Caco-2 (cell line): ENCODE results near the gene KIF13A. TPM values are rescaled to one million over a fixed set of nuclear protein-coding genes. Genes with fewer than 3 reads are reported as not detected.

Experiments used
- BruUV-seq: library from RNA; stranded (reverse); fragments of 400-500 nt; replicated peaks from 2 replicates; lab custom pipeline; 2021; lab: Mats Ljungman, UMichigan
- CTCF ChIA-PET: fragments of 300-600 bp; sonication (Branson Sonifier 250); formaldehyde crosslinking; loops from one replicate; lab custom pipeline; 2022; ENCODE audit warnings: antibody characterized with exemption; lab: Charles Lee
- POLR2A ChIA-PET: fragments of 300-600 bp; sonication (Branson Sonifier 250); formaldehyde crosslinking; loops from one replicate; lab custom pipeline; 2022; ENCODE audit warnings: antibody characterized with exemption; lab: Charles Lee
- DNase-seq, 2 experiments: peaks; one replicate each; pipeline versions ENCODE4 v3.0.0 to v3.0.0-alpha.2; 2020 to 2022
- H3K27me3 ChIP-seq: replicated peaks from 2 replicates; pipeline ENCODE4 v1.6.0; 2011; ENCODE audit warnings: low read length; ENCODE audit not compliant: control insufficient read depth, insufficient read depth
- H3K36me3 ChIP-seq: 2 replicates; pipeline ENCODE4 v1.5.1; 2011; ENCODE audit warnings: low read length; ENCODE audit not compliant: control insufficient read depth, insufficient read depth
- H3K4me1 ChIP-seq: fragments of 250-450 bp; sonication (Bioruptor Pico); 2 replicates; pipeline ENCODE4 v1.5.1; 2020; ENCODE audit warnings: mild to moderate bottlenecking
- H3K4me3 ChIP-seq: 2 replicates; pipeline ENCODE4 v1.5.1; 2011; ENCODE audit warnings: low read depth, mild to moderate bottlenecking, control low read depth, low read length
- H3K9me3 ChIP-seq: fragments of 250-450 bp; sonication (Bioruptor Pico); 2 replicates; pipeline ENCODE4 v1.5.1; 2020; ENCODE audit warnings: mild to moderate bottlenecking, moderate library complexity
- H3K27ac Mint-ChIP-seq: one replicate; pipeline ENCODE4 v1.8.0; 2022; ENCODE audit warnings: mixed read lengths; ENCODE audit not compliant: unreplicated experiment
- H3K27me3 Mint-ChIP-seq: one replicate; pipeline ENCODE4 v1.8.0; 2022; ENCODE audit warnings: mixed read lengths; ENCODE audit not compliant: insufficient read depth, unreplicated experiment
- H3K36me3 Mint-ChIP-seq: one replicate; pipeline ENCODE4 v1.8.0; 2022; ENCODE audit warnings: mild to moderate bottlenecking, mixed read lengths; ENCODE audit not compliant: insufficient read depth, unreplicated experiment
- H3K4me1 Mint-ChIP-seq: one replicate; pipeline ENCODE4 v1.8.0; 2022; ENCODE audit warnings: low read depth, mixed read lengths; ENCODE audit not compliant: unreplicated experiment
- H3K4me3 Mint-ChIP-seq: one replicate; pipeline ENCODE4 v1.8.0; 2022; ENCODE audit warnings: mild to moderate bottlenecking, moderate library complexity, mixed read lengths; ENCODE audit not compliant: unreplicated experiment
- H3K9me3 Mint-ChIP-seq: one replicate; pipeline ENCODE4 v1.8.0; 2022; ENCODE audit warnings: mixed read lengths; ENCODE audit not compliant: unreplicated experiment
- CTCF ChIP-seq, 2 experiments: fragments of 200-600 bp in 1 of 2; IDR thresholded peaks; 1 replicate in 1 of 2; 2 replicates in 1 of 2; pipeline versions ENCODE4 v1.5.1 to v1.8.0; 2011 to 2022; ENCODE audit warnings: antibody characterized with exemption in 1 of 2, control low read depth in 1 of 2, inconsistent platforms in 1 of 2, low read depth in 1 of 2, low read length in 1 of 2, mild to moderate bottlenecking in 1 of 2, moderate library complexity in 1 of 2; ENCODE audit not compliant: insufficient read depth in 1 of 2, severe bottlenecking in 1 of 2, unreplicated experiment in 1 of 2
- intact Hi-C: fragments of 100-400 bp; cut with micrococcal nuclease; formaldehyde crosslinking; loops from one replicate; pipeline ENCODE4 v1.10.0; 2022; ENCODE audit not compliant: unreplicated experiment
- total RNA-seq: library from RNA; stranded (reverse); gene quantifications from 2 replicates; pipeline ENCODE4 v1.2.3, GENCODE V29; 2022

The KIF13A gene
- total RNA-seq, 1 experiment from 2014 or later = 13.8 TPM

- H3K4me1 ChIP-seq = peaks cover 2% of the 10 kb centered on the region
- H3K4me3 Mint-ChIP-seq = no peak overlapping the region
- intact Hi-C loops = no loop called here
- H3K36me3 ChIP-seq = no peaks in the 10 kb centered on the region
- DNase-seq = no peak
- no peak overlapping the region for H3K27ac Mint-ChIP-seq
- TF ChIP-seq CTCF (IDR thresholded peaks at IDR 0.05; ENCODE audit: insufficient read depth in 1 of 2, low read depth in 1 of 2, low read length in 1 of 2, severe bottlenecking in 1 of 2, unreplicated experiment in 1 of 2) = no peak
- POLR2A ChIA-PET = no interaction called here
- no peaks in the 10 kb centered on the region for H3K4me1 Mint-ChIP-seq
- BruUV-seq = no TSS peak
- no peaks in the 10 kb centered on the region for H3K9me3 ChIP-seq
- H3K27me3 ChIP-seq = no peaks in the 10 kb centered on the region
- no peak overlapping the region for H3K4me3 ChIP-seq
- H3K9me3 Mint-ChIP-seq = peaks cover 10% of the 10 kb centered on the region
- H3K27me3 Mint-ChIP-seq = no peaks in the 10 kb centered on the region
- CTCF ChIA-PET = no interaction called here
- H3K36me3 Mint-ChIP-seq = no peaks in the 10 kb centered on the region
Observed at GRCh38 chr6:17730078-17730704, 257.2 kb downstream of the KIF13A start.

- no peaks in the 10 kb centered on the region for H3K27me3 Mint-ChIP-seq
- intact Hi-C loops = no loop called here
- peaks cover 10% of the 10 kb centered on the region for H3K9me3 Mint-ChIP-seq
Observed at GRCh38 chr6:17729223-17730077, 258.0 kb downstream of the KIF13A start.

More at GRCh38 chr6:17729223-17730077, 258.0 kb downstream of the KIF13A start:
- DNase-seq = no peak
- no peaks in the 10 kb centered on the region for H3K36me3 Mint-ChIP-seq
- no peak for TF ChIP-seq CTCF (IDR thresholded peaks at IDR 0.05; ENCODE audit: insufficient read depth in 1 of 2, low read depth in 1 of 2, low read length in 1 of 2, severe bottlenecking in 1 of 2, unreplicated experiment in 1 of 2)
- Histone ChIP-seq H3K4me3 (no peak overlapping the region), H3K36me3 (no peaks in the 10 kb centered on the region), H3K9me3 (no peaks in the 10 kb centered on the region), H3K27me3 (no peaks in the 10 kb centered on the region), H3K4me1 (peaks cover 9% of the 10 kb centered on the region)
- BruUV-seq = no TSS peak
- POLR2A ChIA-PET = no interaction called here
- H3K4me1 Mint-ChIP-seq = no peaks in the 10 kb centered on the region
- CTCF ChIA-PET = no interaction called here
- no peak overlapping the region for H3K4me3 Mint-ChIP-seq
- no peak overlapping the region for H3K27ac Mint-ChIP-seq
